OCI-LY7 (cell line): ENCODE data around the gene LPIN3.

Source experiments
- EZH2phosphoT487 ChIP-seq: fragments of 200-600 bp; sonication (generic); IDR thresholded peaks from 2 replicates; pipeline ENCODE4 v1.6.1; 2018; ENCODE audit warnings: low read depth, borderline replicate concordance, mild to moderate bottlenecking, mixed run types, antibody characterized with exemption, low read length, moderate library complexity, mixed read lengths
- TF ChIP-seq, protein P1 (sequence below): fragments of 200-600 bp; sonication (generic); conservative IDR thresholded peaks from 2 replicates; pipeline ENCODE4 v1.5.1; 2014; ENCODE audit warnings: mild to moderate bottlenecking, antibody characterized with exemption, low read length, moderate library complexity, mixed read lengths

GRCh38 chr20:41317546-41318270 lies 22.9 kb upstream of the LPIN3 start, which contains the start of gene ZHX3:
- TF ChIP-seq, protein P1, sequence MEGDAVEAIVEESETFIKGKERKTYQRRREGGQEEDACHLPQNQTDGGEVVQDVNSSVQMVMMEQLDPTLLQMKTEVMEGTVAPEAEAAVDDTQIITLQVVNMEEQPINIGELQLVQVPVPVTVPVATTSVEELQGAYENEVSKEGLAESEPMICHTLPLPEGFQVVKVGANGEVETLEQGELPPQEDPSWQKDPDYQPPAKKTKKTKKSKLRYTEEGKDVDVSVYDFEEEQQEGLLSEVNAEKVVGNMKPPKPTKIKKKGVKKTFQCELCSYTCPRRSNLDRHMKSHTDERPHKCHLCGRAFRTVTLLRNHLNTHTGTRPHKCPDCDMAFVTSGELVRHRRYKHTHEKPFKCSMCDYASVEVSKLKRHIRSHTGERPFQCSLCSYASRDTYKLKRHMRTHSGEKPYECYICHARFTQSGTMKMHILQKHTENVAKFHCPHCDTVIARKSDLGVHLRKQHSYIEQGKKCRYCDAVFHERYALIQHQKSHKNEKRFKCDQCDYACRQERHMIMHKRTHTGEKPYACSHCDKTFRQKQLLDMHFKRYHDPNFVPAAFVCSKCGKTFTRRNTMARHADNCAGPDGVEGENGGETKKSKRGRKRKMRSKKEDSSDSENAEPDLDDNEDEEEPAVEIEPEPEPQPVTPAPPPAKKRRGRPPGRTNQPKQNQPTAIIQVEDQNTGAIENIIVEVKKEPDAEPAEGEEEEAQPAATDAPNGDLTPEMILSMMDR: no peak
- TF ChIP-seq EZH2phosphoT487: no peak
